SK-N-SH treated with all-trans-retinoic acid at 6 μM for 48 hours (cell line): ENCODE measurements around the gene STAC3.
A peak's percentile ranks its signal among the peaks of the same experiment; 100 is the strongest.

ENCODE experiments used
- ATAC-seq: fragments of 200-7000 bp; cut with Tn5 transposase; 3 replicates; pipeline ENCODE4 v1.9.1; 2020; ENCODE audit warnings: mild to moderate bottlenecking, moderate library complexity
- ARNTL ChIP-seq: fragments of 450-650 bp; formaldehyde crosslinking; IDR thresholded peaks from 2 replicates; pipeline ENCODE4 v1.5.0; 2020; ENCODE audit warnings: low read depth, mild to moderate bottlenecking, moderate library complexity, borderline replicate concordance
- BACH2 ChIP-seq: fragments of 250-450 bp; sonication (Bioruptor Pico); IDR thresholded peaks from 2 replicates; pipeline ENCODE4 v1.9.0; 2021; ENCODE audit warnings: mild to moderate bottlenecking, borderline replicate concordance
- CSDC2 ChIP-seq: fragments of 250-450 bp; sonication (Bioruptor Pico); IDR thresholded peaks from 2 replicates; pipeline ENCODE4 v1.5.0; 2020; ENCODE audit warnings: mild to moderate bottlenecking, moderate library complexity
- ESRRG ChIP-seq: fragments of 250-450 bp; sonication (Bioruptor Pico); IDR thresholded peaks from 2 replicates; pipeline ENCODE4 v1.6.1; 2021; ENCODE audit warnings: mild to moderate bottlenecking
- ISL1 ChIP-seq: fragments of 250-450 bp; sonication (Bioruptor Pico); IDR thresholded peaks from 2 replicates; pipeline ENCODE4 v2.1.2; 2022; ENCODE audit warnings: mild to moderate bottlenecking, moderate library complexity
- OSR1 ChIP-seq: fragments of 250-450 bp; sonication (Bioruptor Pico); IDR thresholded peaks from 2 replicates; pipeline ENCODE4 v1.8.0; 2022; ENCODE audit warnings: moderate library complexity, mild to moderate bottlenecking, inconsistent platforms
- PPARA ChIP-seq: fragments of 250-450 bp; sonication (Bioruptor Pico); IDR thresholded peaks from 2 replicates; pipeline ENCODE4 v1.5.0; 2020; ENCODE audit warnings: mild to moderate bottlenecking, borderline replicate concordance
- TCF4 ChIP-seq: fragments of 250-450 bp; sonication (Bioruptor Pico); IDR thresholded peaks from 2 replicates; pipeline ENCODE4 v1.8.0; 2021; ENCODE audit warnings: mild to moderate bottlenecking, moderate library complexity, borderline replicate concordance
- ZC3H10 ChIP-seq: fragments of 250-450 bp; sonication (Bioruptor Pico); IDR thresholded peaks from 2 replicates; pipeline ENCODE4 v1.5.1; 2021; ENCODE audit warnings: mild to moderate bottlenecking, moderate library complexity
- ZFP3 ChIP-seq: fragments of 250-450 bp; sonication (Bioruptor Pico); IDR thresholded peaks from 2 replicates; pipeline ENCODE4 v1.5.0; 2020; ENCODE audit warnings: mild to moderate bottlenecking, moderate library complexity
- ZFP30 ChIP-seq: fragments of 450-650 bp; formaldehyde crosslinking; IDR thresholded peaks from 2 replicates; pipeline ENCODE4 v1.5.0; 2022; ENCODE audit warnings: mild to moderate bottlenecking, moderate library complexity
- ZNF565 ChIP-seq: fragments of 450-650 bp; formaldehyde crosslinking; conservative IDR thresholded peaks from 2 replicates; pipeline ENCODE4 v1.5.0; 2020; ENCODE audit warnings: low read depth, mild to moderate bottlenecking, moderate library complexity
- ZNF70 ChIP-seq: fragments of 450-650 bp; formaldehyde crosslinking; IDR thresholded peaks from 2 replicates; pipeline ENCODE4 v1.5.0; 2020; ENCODE audit warnings: mild to moderate bottlenecking, moderate library complexity
- TF ChIP-seq, protein P1 (sequence below): fragments of 250-450 bp; sonication (Bioruptor Pico); IDR thresholded peaks from 2 replicates; pipeline ENCODE4 v1.8.0; 2021; ENCODE audit warnings: low read depth, mild to moderate bottlenecking, moderate library complexity, borderline replicate concordance
- TF ChIP-seq, protein P2 (sequence below): fragments of 250-450 bp; sonication (Bioruptor Pico); IDR thresholded peaks from 2 replicates; pipeline ENCODE4 v1.5.0; 2020; ENCODE audit warnings: mild to moderate bottlenecking, moderate library complexity
- TF ChIP-seq, protein P3 (sequence below): fragments of 250-450 bp; sonication (Bioruptor Pico); IDR thresholded peaks from 2 replicates; pipeline ENCODE4 v1.5.1; 2021; ENCODE audit warnings: mild to moderate bottlenecking, moderate library complexity
- TF ChIP-seq, protein P4 (sequence below): fragments of 250-450 bp; sonication (Bioruptor Pico); IDR thresholded peaks from 2 replicates; pipeline ENCODE4 v1.8.0; 2020; ENCODE audit warnings: mild to moderate bottlenecking, moderate library complexity, borderline replicate concordance

STAC3 gene

GRCh38 chr12:57260366-57260765, 9.4 kb upstream of the STAC3 start:
- TF ChIP-seq, protein P1, sequence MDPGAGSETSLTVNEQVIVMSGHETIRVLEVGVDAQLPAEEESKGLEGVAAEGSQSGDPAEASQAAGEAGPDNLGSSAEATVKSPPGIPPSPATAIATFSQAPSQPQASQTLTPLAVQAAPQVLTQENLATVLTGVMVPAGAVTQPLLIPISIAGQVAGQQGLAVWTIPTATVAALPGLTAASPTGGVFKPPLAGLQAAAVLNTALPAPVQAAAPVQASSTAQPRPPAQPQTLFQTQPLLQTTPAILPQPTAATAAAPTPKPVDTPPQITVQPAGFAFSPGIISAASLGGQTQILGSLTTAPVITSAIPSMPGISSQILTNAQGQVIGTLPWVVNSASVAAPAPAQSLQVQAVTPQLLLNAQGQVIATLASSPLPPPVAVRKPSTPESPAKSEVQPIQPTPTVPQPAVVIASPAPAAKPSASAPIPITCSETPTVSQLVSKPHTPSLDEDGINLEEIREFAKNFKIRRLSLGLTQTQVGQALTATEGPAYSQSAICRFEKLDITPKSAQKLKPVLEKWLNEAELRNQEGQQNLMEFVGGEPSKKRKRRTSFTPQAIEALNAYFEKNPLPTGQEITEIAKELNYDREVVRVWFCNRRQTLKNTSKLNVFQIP (CRISPR knock-in tag), result no peak
- TF ChIP-seq TCF4 (CRISPR knock-in tag) (no peak), ISL1 (CRISPR knock-in tag) (no peak), PPARA (no peak), ZFP30 (CRISPR knock-in tag) (no peak), ZFP3 (no peak), OSR1 (no peak), ZNF565 (CRISPR knock-in tag) (no peak), ESRRG (CRISPR knock-in tag) (no peak), ZNF70 (CRISPR knock-in tag) (no peak), BACH2 (no peak), ARNTL (CRISPR knock-in tag) (no peak), CSDC2 (CRISPR knock-in tag) (no peak)
- TF ChIP-seq, protein P2, sequence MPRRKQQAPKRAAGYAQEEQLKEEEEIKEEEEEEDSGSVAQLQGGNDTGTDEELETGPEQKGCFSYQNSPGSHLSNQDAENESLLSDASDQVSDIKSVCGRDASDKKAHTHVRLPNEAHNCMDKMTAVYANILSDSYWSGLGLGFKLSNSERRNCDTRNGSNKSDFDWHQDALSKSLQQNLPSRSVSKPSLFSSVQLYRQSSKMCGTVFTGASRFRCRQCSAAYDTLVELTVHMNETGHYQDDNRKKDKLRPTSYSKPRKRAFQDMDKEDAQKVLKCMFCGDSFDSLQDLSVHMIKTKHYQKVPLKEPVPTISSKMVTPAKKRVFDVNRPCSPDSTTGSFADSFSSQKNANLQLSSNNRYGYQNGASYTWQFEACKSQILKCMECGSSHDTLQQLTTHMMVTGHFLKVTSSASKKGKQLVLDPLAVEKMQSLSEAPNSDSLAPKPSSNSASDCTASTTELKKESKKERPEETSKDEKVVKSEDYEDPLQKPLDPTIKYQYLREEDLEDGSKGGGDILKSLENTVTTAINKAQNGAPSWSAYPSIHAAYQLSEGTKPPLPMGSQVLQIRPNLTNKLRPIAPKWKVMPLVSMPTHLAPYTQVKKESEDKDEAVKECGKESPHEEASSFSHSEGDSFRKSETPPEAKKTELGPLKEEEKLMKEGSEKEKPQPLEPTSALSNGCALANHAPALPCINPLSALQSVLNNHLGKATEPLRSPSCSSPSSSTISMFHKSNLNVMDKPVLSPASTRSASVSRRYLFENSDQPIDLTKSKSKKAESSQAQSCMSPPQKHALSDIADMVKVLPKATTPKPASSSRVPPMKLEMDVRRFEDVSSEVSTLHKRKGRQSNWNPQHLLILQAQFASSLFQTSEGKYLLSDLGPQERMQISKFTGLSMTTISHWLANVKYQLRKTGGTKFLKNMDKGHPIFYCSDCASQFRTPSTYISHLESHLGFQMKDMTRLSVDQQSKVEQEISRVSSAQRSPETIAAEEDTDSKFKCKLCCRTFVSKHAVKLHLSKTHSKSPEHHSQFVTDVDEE (CRISPR knock-in tag), result no peak
- TF ChIP-seq, protein P3, sequence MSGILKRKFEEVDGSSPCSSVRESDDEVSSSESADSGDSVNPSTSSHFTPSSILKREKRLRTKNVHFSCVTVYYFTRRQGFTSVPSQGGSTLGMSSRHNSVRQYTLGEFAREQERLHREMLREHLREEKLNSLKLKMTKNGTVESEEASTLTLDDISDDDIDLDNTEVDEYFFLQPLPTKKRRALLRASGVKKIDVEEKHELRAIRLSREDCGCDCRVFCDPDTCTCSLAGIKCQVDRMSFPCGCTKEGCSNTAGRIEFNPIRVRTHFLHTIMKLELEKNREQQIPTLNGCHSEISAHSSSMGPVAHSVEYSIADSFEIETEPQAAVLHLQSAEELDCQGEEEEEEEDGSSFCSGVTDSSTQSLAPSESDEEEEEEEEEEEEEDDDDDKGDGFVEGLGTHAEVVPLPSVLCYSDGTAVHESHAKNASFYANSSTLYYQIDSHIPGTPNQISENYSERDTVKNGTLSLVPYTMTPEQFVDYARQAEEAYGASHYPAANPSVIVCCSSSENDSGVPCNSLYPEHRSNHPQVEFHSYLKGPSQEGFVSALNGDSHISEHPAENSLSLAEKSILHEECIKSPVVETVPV (CRISPR knock-in tag), result no peak
- TF ChIP-seq, protein P4, sequence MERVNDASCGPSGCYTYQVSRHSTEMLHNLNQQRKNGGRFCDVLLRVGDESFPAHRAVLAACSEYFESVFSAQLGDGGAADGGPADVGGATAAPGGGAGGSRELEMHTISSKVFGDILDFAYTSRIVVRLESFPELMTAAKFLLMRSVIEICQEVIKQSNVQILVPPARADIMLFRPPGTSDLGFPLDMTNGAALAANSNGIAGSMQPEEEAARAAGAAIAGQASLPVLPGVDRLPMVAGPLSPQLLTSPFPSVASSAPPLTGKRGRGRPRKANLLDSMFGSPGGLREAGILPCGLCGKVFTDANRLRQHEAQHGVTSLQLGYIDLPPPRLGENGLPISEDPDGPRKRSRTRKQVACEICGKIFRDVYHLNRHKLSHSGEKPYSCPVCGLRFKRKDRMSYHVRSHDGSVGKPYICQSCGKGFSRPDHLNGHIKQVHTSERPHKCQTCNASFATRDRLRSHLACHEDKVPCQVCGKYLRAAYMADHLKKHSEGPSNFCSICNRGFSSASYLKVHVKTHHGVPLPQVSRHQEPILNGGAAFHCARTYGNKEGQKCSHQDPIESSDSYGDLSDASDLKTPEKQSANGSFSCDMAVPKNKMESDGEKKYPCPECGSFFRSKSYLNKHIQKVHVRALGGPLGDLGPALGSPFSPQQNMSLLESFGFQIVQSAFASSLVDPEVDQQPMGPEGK (CRISPR knock-in tag), result no peak
- no peak for ATAC-seq

DNA sequence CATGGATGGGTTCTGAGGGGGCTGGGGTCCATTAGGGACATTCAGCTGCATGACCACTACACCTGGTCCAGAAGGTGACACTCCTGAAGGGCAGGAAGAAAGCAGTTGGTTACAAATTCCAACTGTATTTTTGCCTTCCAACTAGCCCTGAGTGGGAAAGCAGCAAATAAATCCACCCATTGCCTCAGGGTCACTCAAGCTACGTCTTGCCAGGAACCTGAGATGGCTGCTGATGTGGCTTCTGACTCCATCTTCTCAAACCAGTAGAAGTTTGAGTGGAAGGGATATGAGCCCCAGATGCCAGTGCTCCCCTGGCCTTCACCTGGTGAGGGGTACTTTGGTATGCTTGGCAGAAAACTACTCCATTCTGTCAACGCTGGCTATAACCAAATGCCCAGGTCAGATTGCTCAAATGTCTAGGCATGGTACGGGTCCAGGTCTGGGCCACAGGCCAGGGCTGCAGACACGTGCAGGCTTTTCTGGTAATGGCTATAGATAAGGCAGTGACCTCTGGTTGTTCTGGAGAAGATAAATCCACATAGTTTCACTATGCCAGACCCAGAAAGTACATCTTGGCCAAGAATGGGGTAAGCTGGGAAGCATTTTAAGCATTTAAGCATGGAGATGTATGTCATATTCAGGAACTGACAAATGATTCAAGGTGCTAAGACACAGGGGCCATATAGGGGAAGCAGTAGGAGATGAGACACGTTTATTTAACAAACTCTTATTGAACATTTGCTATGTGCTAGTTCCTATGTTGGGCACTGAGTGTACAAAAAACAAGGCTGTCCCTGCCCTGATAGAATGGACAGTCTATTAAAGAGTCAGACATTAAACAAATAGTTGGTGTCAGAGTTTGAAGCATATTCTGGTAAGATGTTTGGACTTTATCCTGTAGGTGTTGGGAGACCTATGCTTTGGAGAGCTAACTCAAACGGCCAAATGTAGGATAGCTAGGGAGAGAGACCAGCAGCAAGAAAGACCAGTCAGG, 8.3 kb upstream of the STAC3 start:
- ATAC-seq, result no peak
- no peak for TF ChIP-seq ARNTL (CRISPR knock-in tag)
- TF ChIP-seq TCF4 (CRISPR knock-in tag), result peak; percentile 24; the same call in 1 of the 2 replicates
- TF ChIP-seq ISL1 (CRISPR knock-in tag), result peak; percentile 61
- TF ChIP-seq, protein P2 (CRISPR knock-in tag), result 0 out of 2 replicates have a peak, but pooled peaks have one; percentile 41
- no peak for TF ChIP-seq ESRRG (CRISPR knock-in tag)
- TF ChIP-seq, protein P4 (CRISPR knock-in tag), result no peak
- no peak for TF ChIP-seq ZC3H10 (CRISPR knock-in tag)
- no peak for TF ChIP-seq OSR1
